ENCODE measurements around the gene ACAA1. TPM values are rescaled to one million over a fixed set of nuclear protein-coding genes. Genes with fewer than 3 reads are reported as not detected.
A peak's percentile ranks its signal among the peaks of the same experiment; 100 is the strongest.

Gene ACAA1
- total and polyA plus RNA-seq, 9 of the 15 experiments (the other 6 are each of a cell fraction or from before 2014, with no cell fraction given) = 4.0 to 88.9 (median 57.2) TPM

DNA sequence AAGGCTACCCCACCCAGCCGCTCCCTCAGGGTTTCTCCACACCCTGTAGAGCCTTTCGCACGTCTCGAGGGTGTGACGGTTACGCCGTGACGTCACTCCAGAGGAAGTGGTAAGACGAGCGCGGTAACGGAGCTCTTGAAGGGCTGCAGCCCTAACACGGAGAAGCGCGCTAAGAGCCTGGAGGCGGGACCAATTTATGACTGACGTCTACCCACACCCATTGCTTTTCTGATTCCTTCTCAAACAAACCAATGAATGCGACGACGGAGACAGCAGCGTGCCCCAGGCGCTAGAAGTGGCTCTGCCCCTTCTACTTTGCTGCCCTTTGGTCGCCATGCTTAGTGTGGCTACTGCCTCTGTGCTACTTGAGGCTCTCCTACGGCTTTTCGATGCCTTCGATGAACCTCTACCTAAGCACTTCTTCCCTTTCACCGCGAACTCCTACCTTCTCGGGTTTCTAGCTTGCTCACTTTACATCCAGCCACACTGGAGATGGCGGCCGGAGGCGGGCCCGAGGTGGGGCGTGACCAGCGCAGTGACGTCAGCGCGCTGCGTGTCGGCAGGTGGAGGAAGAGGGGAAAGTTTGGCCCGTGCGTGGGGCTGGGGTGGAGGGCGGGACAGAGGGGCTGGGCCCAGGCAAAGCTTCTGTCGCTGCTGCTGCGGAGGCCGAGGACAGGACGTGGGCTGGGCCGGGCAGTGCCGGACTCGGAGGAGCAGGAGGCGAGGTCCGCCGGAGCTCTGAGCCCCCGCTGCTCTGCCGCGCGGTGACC is 28.2 kb upstream of the ACAA1 start, which contains the start of gene OXSR1 (continued):
- TF ChIP-seq, protein P1, sequence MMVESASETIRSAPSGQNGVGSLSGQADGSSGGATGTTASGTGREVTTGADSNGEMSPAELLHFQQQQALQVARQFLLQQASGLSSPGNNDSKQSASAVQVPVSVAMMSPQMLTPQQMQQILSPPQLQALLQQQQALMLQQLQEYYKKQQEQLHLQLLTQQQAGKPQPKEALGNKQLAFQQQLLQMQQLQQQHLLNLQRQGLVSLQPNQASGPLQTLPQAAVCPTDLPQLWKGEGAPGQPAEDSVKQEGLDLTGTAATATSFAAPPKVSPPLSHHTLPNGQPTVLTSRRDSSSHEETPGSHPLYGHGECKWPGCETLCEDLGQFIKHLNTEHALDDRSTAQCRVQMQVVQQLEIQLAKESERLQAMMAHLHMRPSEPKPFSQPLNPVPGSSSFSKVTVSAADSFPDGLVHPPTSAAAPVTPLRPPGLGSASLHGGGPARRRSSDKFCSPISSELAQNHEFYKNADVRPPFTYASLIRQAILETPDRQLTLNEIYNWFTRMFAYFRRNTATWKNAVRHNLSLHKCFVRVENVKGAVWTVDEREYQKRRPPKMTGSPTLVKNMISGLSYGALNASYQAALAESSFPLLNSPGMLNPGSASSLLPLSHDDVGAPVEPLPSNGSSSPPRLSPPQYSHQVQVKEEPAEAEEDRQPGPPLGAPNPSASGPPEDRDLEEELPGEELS (CRISPR knock-in tag; IDR thresholded peaks at IDR 0.05; ENCODE audit: borderline replicate concordance) = peak; percentile 63; the same call in 1 of the 2 replicates
- TF ChIP-seq NFIX (CRISPR knock-in tag; IDR thresholded peaks at IDR 0.05; ENCODE audit: low read depth) (no peak), CEBPB (tag; IDR thresholded peaks at IDR 0.05) (peak; percentile 71), ZNF695 (CRISPR knock-in tag; IDR thresholded peaks at IDR 0.05) (no peak), TCFL5 (CRISPR knock-in tag; conservative IDR thresholded peaks at IDR 0.05) (no peak), ASH1L (IDR thresholded peaks at IDR 0.05; ENCODE audit: borderline replicate concordance, low read depth, partially characterized antibody) (peak; percentile 90), ZNF431 (CRISPR knock-in tag; IDR thresholded peaks at IDR 0.05) (no peak), TEAD2 (tag; IDR thresholded peaks at IDR 0.05) (no peak), STAG1 (CRISPR knock-in tag; IDR thresholded peaks at IDR 0.05; ENCODE audit: borderline replicate concordance) (no peak), ZKSCAN1 (IDR thresholded peaks at IDR 0.05; ENCODE audit: low read depth, low read length) (no peak; the same call in 1 of the 2 replicates), MEIS2 (IDR thresholded peaks at IDR 0.05; ENCODE audit: partially characterized antibody) (peak; percentile 65), JUND (IDR thresholded peaks at IDR 0.05; ENCODE audit: borderline replicate concordance, low read depth, low read length) (peak; percentile 93), JUND (tag; IDR thresholded peaks at IDR 0.05; ENCODE audit: borderline replicate concordance, low read depth, low read length) (peak; percentile 87), TCF3 (CRISPR knock-in tag; IDR thresholded peaks at IDR 0.05) (no peak)
- TF ChIP-seq, protein P2, sequence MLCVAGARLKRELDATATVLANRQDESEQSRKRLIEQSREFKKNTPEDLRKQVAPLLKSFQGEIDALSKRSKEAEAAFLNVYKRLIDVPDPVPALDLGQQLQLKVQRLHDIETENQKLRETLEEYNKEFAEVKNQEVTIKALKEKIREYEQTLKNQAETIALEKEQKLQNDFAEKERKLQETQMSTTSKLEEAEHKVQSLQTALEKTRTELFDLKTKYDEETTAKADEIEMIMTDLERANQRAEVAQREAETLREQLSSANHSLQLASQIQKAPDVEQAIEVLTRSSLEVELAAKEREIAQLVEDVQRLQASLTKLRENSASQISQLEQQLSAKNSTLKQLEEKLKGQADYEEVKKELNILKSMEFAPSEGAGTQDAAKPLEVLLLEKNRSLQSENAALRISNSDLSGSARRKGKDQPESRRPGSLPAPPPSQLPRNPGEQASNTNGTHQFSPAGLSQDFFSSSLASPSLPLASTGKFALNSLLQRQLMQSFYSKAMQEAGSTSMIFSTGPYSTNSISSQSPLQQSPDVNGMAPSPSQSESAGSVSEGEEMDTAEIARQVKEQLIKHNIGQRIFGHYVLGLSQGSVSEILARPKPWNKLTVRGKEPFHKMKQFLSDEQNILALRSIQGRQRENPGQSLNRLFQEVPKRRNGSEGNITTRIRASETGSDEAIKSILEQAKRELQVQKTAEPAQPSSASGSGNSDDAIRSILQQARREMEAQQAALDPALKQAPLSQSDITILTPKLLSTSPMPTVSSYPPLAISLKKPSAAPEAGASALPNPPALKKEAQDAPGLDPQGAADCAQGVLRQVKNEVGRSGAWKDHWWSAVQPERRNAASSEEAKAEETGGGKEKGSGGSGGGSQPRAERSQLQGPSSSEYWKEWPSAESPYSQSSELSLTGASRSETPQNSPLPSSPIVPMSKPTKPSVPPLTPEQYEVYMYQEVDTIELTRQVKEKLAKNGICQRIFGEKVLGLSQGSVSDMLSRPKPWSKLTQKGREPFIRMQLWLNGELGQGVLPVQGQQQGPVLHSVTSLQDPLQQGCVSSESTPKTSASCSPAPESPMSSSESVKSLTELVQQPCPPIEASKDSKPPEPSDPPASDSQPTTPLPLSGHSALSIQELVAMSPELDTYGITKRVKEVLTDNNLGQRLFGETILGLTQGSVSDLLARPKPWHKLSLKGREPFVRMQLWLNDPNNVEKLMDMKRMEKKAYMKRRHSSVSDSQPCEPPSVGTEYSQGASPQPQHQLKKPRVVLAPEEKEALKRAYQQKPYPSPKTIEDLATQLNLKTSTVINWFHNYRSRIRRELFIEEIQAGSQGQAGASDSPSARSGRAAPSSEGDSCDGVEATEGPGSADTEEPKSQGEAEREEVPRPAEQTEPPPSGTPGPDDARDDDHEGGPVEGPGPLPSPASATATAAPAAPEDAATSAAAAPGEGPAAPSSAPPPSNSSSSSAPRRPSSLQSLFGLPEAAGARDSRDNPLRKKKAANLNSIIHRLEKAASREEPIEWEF (CRISPR knock-in tag; IDR thresholded peaks at IDR 0.05) = no peak
- TF ChIP-seq, protein P3, sequence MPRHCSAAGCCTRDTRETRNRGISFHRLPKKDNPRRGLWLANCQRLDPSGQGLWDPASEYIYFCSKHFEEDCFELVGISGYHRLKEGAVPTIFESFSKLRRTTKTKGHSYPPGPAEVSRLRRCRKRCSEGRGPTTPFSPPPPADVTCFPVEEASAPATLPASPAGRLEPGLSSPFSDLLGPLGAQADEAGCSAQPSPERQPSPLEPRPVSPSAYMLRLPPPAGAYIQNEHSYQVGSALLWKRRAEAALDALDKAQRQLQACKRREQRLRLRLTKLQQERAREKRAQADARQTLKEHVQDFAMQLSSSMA (CRISPR knock-in tag; IDR thresholded peaks at IDR 0.05) = peak; percentile 100
- TF ChIP-seq, protein P4, sequence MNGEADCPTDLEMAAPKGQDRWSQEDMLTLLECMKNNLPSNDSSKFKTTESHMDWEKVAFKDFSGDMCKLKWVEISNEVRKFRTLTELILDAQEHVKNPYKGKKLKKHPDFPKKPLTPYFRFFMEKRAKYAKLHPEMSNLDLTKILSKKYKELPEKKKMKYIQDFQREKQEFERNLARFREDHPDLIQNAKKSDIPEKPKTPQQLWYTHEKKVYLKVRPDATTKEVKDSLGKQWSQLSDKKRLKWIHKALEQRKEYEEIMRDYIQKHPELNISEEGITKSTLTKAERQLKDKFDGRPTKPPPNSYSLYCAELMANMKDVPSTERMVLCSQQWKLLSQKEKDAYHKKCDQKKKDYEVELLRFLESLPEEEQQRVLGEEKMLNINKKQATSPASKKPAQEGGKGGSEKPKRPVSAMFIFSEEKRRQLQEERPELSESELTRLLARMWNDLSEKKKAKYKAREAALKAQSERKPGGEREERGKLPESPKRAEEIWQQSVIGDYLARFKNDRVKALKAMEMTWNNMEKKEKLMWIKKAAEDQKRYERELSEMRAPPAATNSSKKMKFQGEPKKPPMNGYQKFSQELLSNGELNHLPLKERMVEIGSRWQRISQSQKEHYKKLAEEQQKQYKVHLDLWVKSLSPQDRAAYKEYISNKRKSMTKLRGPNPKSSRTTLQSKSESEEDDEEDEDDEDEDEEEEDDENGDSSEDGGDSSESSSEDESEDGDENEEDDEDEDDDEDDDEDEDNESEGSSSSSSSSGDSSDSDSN (IDR thresholded peaks at IDR 0.05; ENCODE audit: borderline replicate concordance in 1 of 2, low read depth in 2 of 2, low read length in 2 of 2) = peak; percentile 36 to 43; a peak in 1 of 4 replicates

Data from K562 (cell line).